Measurements from ENCODE around the gene RAB6B. TPM values are rescaled to one million over a fixed set of nuclear protein-coding genes. Genes with fewer than 3 reads are reported as not detected.

Gene RAB6B
- total RNA-seq, 4 donors from 2014 or later = 0.30 to 1.1 (median 0.65) TPM

DNA sequence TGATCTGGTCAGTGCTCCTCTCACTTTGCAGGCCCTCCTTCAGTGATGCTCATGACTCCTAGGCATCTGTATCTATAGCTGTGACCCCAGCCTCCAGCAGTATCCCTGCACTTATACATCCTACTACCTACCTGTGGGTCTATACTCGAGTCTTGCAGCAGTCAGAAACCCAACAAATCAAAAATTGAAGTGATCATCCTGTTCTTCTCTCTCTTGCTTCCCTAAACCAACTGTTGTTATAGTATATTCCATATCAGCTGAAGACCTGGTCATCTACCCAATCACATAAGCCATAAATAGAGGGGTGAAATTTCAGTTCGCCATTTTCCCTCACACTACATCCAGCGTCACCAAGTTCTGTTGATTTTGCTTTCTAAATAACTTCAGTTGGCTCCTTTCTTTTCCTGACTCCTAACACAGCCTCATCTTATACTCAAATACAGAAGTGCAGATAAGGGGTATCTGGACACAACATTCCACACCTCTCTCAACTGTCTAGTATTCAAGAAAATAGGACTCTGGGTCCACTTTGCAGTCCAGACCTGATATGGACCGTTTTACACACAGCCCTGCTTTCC, 116.0 kb downstream of the RAB6B start:
- TF ChIP-seq, protein P1, sequence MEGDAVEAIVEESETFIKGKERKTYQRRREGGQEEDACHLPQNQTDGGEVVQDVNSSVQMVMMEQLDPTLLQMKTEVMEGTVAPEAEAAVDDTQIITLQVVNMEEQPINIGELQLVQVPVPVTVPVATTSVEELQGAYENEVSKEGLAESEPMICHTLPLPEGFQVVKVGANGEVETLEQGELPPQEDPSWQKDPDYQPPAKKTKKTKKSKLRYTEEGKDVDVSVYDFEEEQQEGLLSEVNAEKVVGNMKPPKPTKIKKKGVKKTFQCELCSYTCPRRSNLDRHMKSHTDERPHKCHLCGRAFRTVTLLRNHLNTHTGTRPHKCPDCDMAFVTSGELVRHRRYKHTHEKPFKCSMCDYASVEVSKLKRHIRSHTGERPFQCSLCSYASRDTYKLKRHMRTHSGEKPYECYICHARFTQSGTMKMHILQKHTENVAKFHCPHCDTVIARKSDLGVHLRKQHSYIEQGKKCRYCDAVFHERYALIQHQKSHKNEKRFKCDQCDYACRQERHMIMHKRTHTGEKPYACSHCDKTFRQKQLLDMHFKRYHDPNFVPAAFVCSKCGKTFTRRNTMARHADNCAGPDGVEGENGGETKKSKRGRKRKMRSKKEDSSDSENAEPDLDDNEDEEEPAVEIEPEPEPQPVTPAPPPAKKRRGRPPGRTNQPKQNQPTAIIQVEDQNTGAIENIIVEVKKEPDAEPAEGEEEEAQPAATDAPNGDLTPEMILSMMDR (IDR thresholded peaks at IDR 0.05) = no peak
- no peak for TF ChIP-seq POLR2A (IDR thresholded peaks at IDR 0.05)
- DNase-seq (ENCODE audit: low spot score in 2 of 2) = no peak
- intact Hi-C loops (cut with DNase I; ENCODE audit: low total_unique reads) = no loop called here
- 77 to 87% methylated on average over 4 of the region's 4 CpGs for WGBS, 2 donors
- no peak overlapping the region for H3K4me3 ChIP-seq (ENCODE audit: low read depth, poor library complexity, severe bottlenecking)

DNA sequence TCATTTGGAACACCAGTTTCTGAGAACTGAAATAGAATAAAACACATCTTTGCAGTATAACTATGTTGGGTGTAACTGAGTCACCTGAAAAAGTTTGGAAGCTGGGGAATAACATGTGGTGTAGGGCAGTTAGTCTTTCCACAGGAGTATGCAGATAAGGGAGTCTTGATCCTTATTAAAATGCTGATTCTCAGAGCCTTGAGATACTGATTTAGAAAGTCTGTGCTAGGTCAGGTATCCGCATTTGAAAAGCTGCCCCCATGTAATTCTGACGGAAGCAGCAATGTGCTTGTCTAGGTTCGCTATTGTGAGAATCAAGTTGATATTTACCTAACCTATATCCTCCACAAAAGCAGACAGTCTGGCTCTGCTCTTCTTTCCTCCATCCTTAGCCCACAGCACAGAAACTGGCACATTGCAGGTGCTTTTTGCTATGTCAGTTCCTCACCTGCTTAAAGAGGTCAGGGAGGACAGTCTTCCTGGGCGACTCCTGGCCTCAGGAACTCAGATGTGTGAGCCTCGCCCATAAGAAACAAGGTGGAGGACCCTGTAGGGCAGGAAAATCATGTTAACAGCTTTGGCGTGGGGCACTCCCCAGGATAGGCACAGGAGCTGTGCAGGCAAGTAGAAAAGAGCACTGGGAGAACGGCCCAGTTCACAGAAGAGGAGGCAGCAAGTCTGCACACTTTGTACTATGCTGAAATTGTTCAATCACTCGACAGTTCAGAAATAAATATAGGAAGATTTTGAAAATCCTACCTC, 117.7 kb downstream of the RAB6B start:
- DNase-seq (ENCODE audit: low spot score in 2 of 2) = no peak
- H3K4me3 ChIP-seq (ENCODE audit: low read depth, poor library complexity, severe bottlenecking) = no peak overlapping the region
- 49 to 54% methylated on average over 8 of the region's 8 CpGs for WGBS, 2 donors
- intact Hi-C loops (cut with DNase I; ENCODE audit: low total_unique reads) = no loop called here
- TF ChIP-seq POLR2A (IDR thresholded peaks at IDR 0.05) = no peak
- TF ChIP-seq, protein P1 (IDR thresholded peaks at IDR 0.05) = no peak

DNA sequence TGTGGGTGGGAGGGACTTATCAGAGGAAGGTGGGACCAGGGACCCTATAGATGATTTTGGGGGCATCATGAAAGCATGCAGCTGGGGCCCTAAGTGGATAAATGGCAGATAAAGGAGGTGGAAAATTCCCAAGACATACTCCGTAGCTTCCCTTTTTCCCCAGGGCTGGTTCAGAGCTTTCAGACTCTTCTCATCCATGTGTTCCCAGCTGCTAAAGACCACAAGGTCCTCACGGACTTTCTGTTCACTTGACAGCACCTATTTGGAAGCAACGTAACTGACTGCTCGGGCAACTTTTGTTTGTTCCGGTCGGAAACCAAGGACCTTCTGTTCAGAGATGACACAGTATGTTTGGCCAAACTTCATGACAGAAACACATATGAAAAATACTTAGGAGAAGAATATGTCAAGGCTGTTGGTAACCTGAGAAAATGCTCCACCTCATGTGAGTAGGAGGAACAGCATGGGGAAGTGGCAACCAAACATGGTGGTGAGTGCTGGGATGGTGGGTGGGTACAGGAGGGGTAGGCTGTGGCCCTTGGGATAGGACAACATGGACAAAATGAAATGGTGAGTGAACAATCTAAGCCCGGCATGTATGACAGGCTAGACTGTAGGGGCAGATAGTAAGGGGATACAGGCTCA, 118.8 kb downstream of the RAB6B start:
- no peak for TF ChIP-seq POLR2A (IDR thresholded peaks at IDR 0.05)
- TF ChIP-seq, protein P1 (IDR thresholded peaks at IDR 0.05) = no peak
- 92 to 97% methylated on average over 7 of the region's 7 CpGs for WGBS, 2 donors
- intact Hi-C loops (cut with DNase I; ENCODE audit: low total_unique reads) = no loop called here
- no peak overlapping the region for H3K4me3 ChIP-seq (ENCODE audit: low read depth, poor library complexity, severe bottlenecking)
- DNase-seq (ENCODE audit: low spot score in 2 of 2) = no peak

DNA sequence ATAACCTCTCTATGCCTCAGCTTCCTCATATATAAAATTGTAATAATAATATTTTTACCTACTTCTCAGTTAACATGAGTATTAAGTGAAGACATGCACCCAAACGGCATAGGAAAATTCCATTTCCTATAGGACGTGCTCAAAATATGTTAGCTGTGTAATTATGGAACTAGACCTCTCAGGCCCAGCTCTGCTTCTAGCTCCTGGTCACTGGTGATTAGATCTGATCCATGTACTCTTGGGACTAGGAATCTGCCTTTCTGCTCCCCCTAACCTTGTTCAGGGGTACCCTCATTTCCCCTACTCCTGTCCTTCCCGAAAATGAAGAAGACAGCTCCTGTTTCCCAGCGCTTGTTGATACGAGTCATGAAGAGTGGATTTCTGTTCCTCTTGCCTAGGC, 119.8 kb downstream of the RAB6B start:
- no peak for DNase-seq (ENCODE audit: low spot score in 2 of 2)
- intact Hi-C loops (cut with DNase I; ENCODE audit: low total_unique reads) = no loop called here
- no peak overlapping the region for H3K4me3 ChIP-seq (ENCODE audit: low read depth, poor library complexity, severe bottlenecking)
- 94 to 96% methylated on average over 5 of the region's 5 CpGs for WGBS, 2 donors
- no peak for TF ChIP-seq POLR2A (IDR thresholded peaks at IDR 0.05)
- TF ChIP-seq, protein P1 (IDR thresholded peaks at IDR 0.05) = no peak

DNA sequence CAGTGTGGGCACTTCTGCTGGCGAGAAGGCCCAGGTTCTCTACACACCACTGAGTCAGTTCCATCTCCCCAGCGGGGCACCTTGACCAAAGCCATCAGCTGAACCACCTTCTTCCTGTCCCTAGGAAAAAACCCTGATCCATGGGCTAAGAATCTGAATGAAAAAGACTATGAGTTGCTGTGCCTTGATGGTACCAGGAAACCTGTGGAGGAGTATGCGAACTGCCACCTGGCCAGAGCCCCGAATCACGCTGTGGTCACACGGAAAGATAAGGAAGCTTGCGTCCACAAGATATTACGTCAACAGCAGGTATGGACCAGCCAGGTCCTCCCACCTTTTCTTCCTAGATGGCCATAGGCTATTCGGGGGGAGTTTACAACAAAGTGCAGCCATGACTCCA, 120.4 kb downstream of the RAB6B start:
- WGBS, 2 donors = 95 to 96% methylated on average over 9 of the region's 9 CpGs
- TF ChIP-seq, protein P1 (IDR thresholded peaks at IDR 0.05) = no peak
- TF ChIP-seq POLR2A (IDR thresholded peaks at IDR 0.05) = no peak
- no peak overlapping the region for H3K4me3 ChIP-seq (ENCODE audit: low read depth, poor library complexity, severe bottlenecking)
- DNase-seq (ENCODE audit: low spot score in 2 of 2) = no peak
- intact Hi-C loops (cut with DNase I; ENCODE audit: low total_unique reads) = no loop called here

Other genes starting within 250 kb of the RAB6B start
- gene TOPBP1, start 233.9 kb downstream of the RAB6B start, total RNA-seq = 10 to 100 TPM; 17.8 to 26.2 (median 20.7) TPM
- gene TF, start 149.5 kb downstream of the RAB6B start, total RNA-seq = 1 to 10 TPM; 1.9 to 8.8 (median 3.9) TPM
- 10 to 100 TPM; 20.0 to 25.6 (median 20.7) TPM for gene SRPRB, start 90.1 kb downstream of the RAB6B start, total RNA-seq
- 10 to 100 TPM in 2 of 4 donors, 1 to 10 TPM in 2; 5.4 to 24.9 (median 9.2) TPM for gene SLCO2A1, start 134.0 kb upstream of the RAB6B start, total RNA-seq